Pancreas (tissue), 10 donors: ENCODE data around the gene INTS1. TPM values are rescaled to one million over a fixed set of nuclear protein-coding genes. Genes with fewer than 3 reads are reported as not detected.

Experiments used
- ATAC-seq, 4 donors: fragments of 200-7000 bp; cut with Tn5 transposase; one replicate each; pipeline versions ENCODE4 v1.8.0 to v1.9.1; 2020; ENCODE audit warnings: mild to moderate bottlenecking in 4 of 4, moderate library complexity in 4 of 4
- DNase-seq, 6 donors: peaks; one replicate each; pipeline ENCODE4 v3.0.0-alpha.2; 2020
- FAIRE-seq: peaks from 2 replicates; lab custom pipeline; 2012; peaks lifted over from hg19 to GRCh38; lab: Jason Lieb, UNC
- H3K27ac ChIP-seq, 4 donors: fragments of 200-600 bp; sonication (generic); 1 replicate in 3 of 4; 2 replicates in 1 of 4; pipeline versions ENCODE4 v1.5.0 to v1.8.0; 2020
- H3K27me3 ChIP-seq, 4 donors: fragments of 200-600 bp; one replicate each; pipeline ENCODE4 v1.8.0; 2021
- H3K36me3 ChIP-seq, 3 donors: fragments of 200-600 bp; sonication (generic) in 1 of 3; one replicate each; pipeline versions ENCODE4 v1.5.0 to v1.8.0; 2020 to 2021
- H3K4me1 ChIP-seq, 3 donors: fragments of 200-600 bp; one replicate each; pipeline ENCODE4 v1.8.0; 2021
- H3K4me3 ChIP-seq, 4 donors: fragments of 200-600 bp; sonication (generic) in 2 of 4; one replicate each; pipeline versions ENCODE4 v1.5.0 to v1.8.0; 2020 to 2021
- H3K9me3 ChIP-seq, 4 donors: fragments of 200-600 bp; one replicate each; pipeline ENCODE4 v1.8.0; 2021
- CTCF ChIP-seq, 4 donors: fragments of 200-600 bp; sonication (generic) in 3 of 4; IDR thresholded peaks; one replicate each; pipeline versions ENCODE4 v1.5.0 to v1.8.0; 2021; ENCODE audit warnings: antibody characterized with exemption in 4 of 4
- WGBS, 2 donors: extraction: QIAGEN DNeasy Blood & Tissue Kit; methylation state at CpG; one replicate each; pipeline ENCODE4 v1.1.7; 2013; 5-methylcytosine and 5-hydroxymethylcytosine counted together
- intact Hi-C, 3 donors: fragments of 100-400 bp; cut with DNase I; formaldehyde crosslinking; loops; one replicate each; pipeline versions ENCODE4 v1.11.1 to v1.14.2; 2022
- polyA plus RNA-seq, 2 donors: library from polyadenylated mRNA; stranded (reverse); fragments of 200-250 nt; gene quantifications; one replicate each; pipeline ENCODE4 v1.2.3, GENCODE V29; 2013
- total RNA-seq, 6 donors: library from RNA; stranded (reverse); fragmentation: NEBNext Ultra II Directional in 4 of 6; extraction: Animal tissue kit (Norgen Biotek cat#: 25700) in 4 of 6; gene quantifications; one replicate each; pipeline versions ENCODE4 v1.2.1 to v1.2.4, GENCODE V29; 2021 to 2023
- donor health status: healthy with polysubstance abuse.
- donor health status: DM: no; HTN: no; CAD: no; lungs with moderate emphysema.
- donor health status: DM: no; HTN: no; CAD: no.
- donor health status: control.
- donor health status: control.
- donor health status: Bipolar disorder and iron deficiency.
- donor health status: DM: yes; HTN: yes; CAD: no.
- donor health status: DM: no; HTN: no; CAD: no.
- donor health status: DM: no; HTN: no; CAD: no.
- donor health status: DM: yes; HTN: yes; CAD: no.

Gene INTS1
- total and polyA plus RNA-seq, 8 donors: 45.0 to 166 (median 62.2) TPM

DNA sequence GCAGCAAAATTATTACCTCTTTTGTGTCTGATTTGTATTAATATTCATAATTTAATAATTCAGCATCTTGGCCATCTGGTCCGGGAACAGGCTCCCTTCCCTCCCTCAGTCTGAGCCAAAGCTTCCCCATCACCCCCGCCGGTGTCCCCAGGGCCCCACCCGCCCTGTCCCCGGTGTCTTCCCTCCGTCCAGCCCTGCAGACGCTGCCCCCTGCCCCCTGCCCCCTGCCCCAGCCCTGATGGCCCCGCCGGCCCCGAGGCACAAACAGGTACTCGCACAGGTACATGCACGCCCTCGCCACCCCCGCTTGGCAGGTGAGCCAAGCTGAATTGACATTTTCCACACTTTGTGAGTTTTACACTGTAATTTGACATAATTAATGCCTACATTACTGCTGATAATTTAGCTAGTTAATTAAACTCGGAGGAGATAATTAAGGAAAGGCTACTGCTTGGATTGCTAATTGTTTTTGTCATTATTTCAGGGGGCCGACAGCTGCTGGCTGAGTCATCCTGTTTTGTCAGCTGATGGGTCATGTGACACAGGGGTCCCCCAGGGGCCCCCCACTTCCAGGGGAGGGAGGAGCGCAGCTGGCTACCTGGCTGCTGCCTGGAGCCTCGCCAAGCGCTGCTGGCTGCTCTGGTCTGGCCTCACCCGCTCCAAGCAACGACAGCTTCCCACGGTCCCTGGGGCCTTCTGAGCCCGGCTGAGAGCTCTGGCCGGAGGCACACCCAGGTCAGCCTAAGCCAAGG lies 81.5 kb downstream of the INTS1 start:
- intact Hi-C loops: no loop called here
- Histone ChIP-seq H3K36me3 (no peaks in the 10 kb centered on the region), H3K4me3 (no peak overlapping the region), H3K4me1 (no peaks in the 10 kb centered on the region), H3K27me3 (no peaks in the 10 kb centered on the region), H3K9me3 (no peaks in the 10 kb centered on the region), H3K27ac (no peak overlapping the region)
- ATAC-seq (peak in 3 of 4 donors; percentile 55 to 73 (median 68)), DNase-seq (peak in 1 of 6 donors; percentile 57), FAIRE-seq (no peak)
- WGBS, 2 donors: 10 to 13% methylated on average over 20 to 24 of the region's 24 CpGs
- TF ChIP-seq CTCF (IDR thresholded peaks at IDR 0.05): no peak

DNA sequence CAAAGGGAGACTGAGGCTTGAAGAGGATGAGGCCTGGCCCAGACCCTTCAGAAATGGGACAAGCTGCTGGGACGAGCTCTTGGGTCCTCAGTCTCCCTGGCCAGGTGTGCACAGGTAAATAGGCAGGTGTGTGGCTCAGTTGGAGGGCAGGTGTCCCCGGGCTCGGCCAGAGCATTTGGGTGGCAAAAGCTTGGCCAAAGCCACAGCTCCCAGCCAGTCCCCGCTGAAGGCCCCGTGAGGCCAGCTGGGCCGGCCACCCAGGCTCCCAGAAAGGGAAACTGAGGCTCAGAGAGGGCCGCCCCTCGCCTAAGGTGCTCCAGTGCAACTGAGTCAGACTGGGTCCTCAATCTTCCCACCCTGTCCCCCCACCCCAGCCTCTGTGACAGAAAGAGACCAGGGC lies 82.2 kb downstream of the INTS1 start:
- DNase-seq: no peak
- intact Hi-C loops: no loop called here
- H3K27me3 ChIP-seq: no peaks in the 10 kb centered on the region
- H3K27ac ChIP-seq: no peak overlapping the region
- no peak for ATAC-seq
- H3K4me3 ChIP-seq: no peak overlapping the region
- WGBS, 2 donors: 65 to 70% methylated on average over 8 of the region's 8 CpGs
- H3K9me3 ChIP-seq: no peaks in the 10 kb centered on the region
- H3K4me1 ChIP-seq: no peaks in the 10 kb centered on the region
- no peak for TF ChIP-seq CTCF (IDR thresholded peaks at IDR 0.05)
- no peaks in the 10 kb centered on the region for H3K36me3 ChIP-seq
- no peak for FAIRE-seq

DNA sequence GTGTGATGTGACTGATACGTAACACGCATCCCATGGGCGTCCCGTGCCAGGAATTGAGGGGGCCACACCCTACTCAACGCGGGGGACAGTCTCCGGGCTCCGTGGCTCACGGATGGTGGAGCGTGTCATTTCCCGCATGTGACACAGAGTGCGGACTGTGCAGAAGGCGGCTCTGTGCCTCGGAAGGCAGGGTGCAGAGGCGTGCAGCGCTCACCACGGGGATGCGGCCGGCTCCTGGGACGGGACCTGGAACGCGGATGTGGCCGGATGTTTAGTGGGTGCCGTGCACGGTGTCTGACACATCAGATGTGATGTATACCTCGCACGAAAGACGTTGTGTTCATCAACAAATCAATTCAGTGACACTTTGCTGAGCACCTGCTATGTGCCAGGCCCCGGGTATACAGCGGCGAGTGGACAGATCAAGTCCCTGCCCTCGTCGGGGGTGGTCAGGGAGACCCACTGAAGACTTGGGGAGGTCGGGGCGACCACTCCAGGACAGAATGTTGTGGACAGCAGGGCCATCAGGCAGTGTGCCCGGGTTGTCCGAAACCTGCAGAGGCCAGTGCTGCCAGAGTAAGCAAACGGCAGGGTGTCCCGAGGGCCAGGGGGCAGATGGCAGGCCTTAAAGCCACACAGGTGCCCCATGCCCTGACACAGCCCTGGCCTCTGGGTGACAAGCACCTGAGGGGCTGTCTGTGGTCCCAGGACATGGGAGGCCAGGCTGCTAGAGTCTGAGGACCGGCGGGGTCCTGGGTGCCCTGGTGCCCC lies 83.0 kb downstream of the INTS1 start:
- no peak for ATAC-seq
- H3K36me3 ChIP-seq: no peaks in the 10 kb centered on the region

More for the DNA sequence above, 83.0 kb downstream of the INTS1 start:
- WGBS, 2 donors: 65 to 77% methylated on average over 41 of the region's 41 CpGs
- Histone ChIP-seq H3K9me3 (no peaks in the 10 kb centered on the region), H3K27ac (no peak overlapping the region), H3K4me3 (no peak overlapping the region), H3K27me3 (no peaks in the 10 kb centered on the region), H3K4me1 (no peaks in the 10 kb centered on the region)
- DNase-seq (no peak), FAIRE-seq (no peak)
- no peak for TF ChIP-seq CTCF (IDR thresholded peaks at IDR 0.05)
- intact Hi-C loops: no loop called here

Other genes with a start within 250 kb of the INTS1 start
- 10 to 100 TPM in 4 of 6 donors, 1 to 10 TPM in 2; 8.3 to 24.2 (median 11.3) TPM for gene MICALL2, start 44.9 kb downstream of the INTS1 start, total RNA-seq
- gene MICALL2, start 44.9 kb downstream of the INTS1 start, polyA plus RNA-seq: 10 to 100 TPM; 85.6 to 93.6 TPM
- gene MAFK, start 26.3 kb upstream of the INTS1 start, total RNA-seq: 10 to 100 TPM; 21.1 to 43.2 (median 23.4) TPM
- gene MAFK, start 26.3 kb upstream of the INTS1 start, polyA plus RNA-seq: 10 to 100 TPM; 42.6 to 71.2 TPM
- 10 to 100 TPM; 15.2 to 27.5 (median 21.3) TPM for gene TMEM184A, start 51.8 kb upstream of the INTS1 start, total RNA-seq
- 10 to 100 TPM; 29.0 to 58.9 TPM for gene TMEM184A, start 51.8 kb upstream of the INTS1 start, polyA plus RNA-seq
- 10 to 100 TPM in 4 of 6 donors, 1 to 10 TPM in 2; 6.7 to 12.0 (median 11.0) TPM for gene PSMG3, start 65.6 kb upstream of the INTS1 start, total RNA-seq
- 10 to 100 TPM; 45.6 to 46.1 TPM for gene PSMG3, start 65.6 kb upstream of the INTS1 start, polyA plus RNA-seq
- under 1 TPM; 0.20 to 0.94 (median 0.73) TPM for gene ELFN1, start 165.9 kb upstream of the INTS1 start, total RNA-seq
- gene ELFN1, start 165.9 kb upstream of the INTS1 start, polyA plus RNA-seq: under 1 TPM; 0.53 to 0.82 TPM